Fibroblast of skin of back (primary cell): ENCODE results near the gene EIF2AK3.
A peak's percentile ranks its signal among the peaks of the same experiment; 100 is the strongest.
"Not testable (repeated sequence)": the region's sequence is repeated elsewhere in the genome, so short reads cannot be mapped to it uniquely, and the experiment has no call there.

Experiments used
- DNase-seq: peaks from one replicate; pipeline ENCODE4 v3.0.0-alpha.2; 2013

The EIF2AK3 gene

GRCh38 chr2:88636026-88636425 lies 8.8 kb upstream of the EIF2AK3 start:
- no peak for DNase-seq

- DNase-seq, result no peak
Observed at GRCh38 chr2:88632569-88632968, 5.3 kb upstream of the EIF2AK3 start.

GRCh38 chr2:88628571-88628939 lies 1.3 kb upstream of the EIF2AK3 start:
- DNase-seq, result no peak

GRCh38 chr2:88627856-88628570 lies 749 bp upstream of the EIF2AK3 start:
- DNase-seq, result peak; percentile 95

- DNase-seq, result no peak
Observed at GRCh38 chr2:88626171-88627054, 851 bp downstream of the EIF2AK3 start.

GRCh38 chr2:88624477-88624876 lies 2.8 kb downstream of the EIF2AK3 start:
- DNase-seq, result no peak

GRCh38 chr2:88623831-88624465 lies 3.3 kb downstream of the EIF2AK3 start:
- DNase-seq, result not testable (repeated sequence)

GRCh38 chr2:88622307-88622706 lies 5.0 kb downstream of the EIF2AK3 start:
- DNase-seq, result no peak

- no peak for DNase-seq
Observed at GRCh38 chr2:88621432-88621831, 5.8 kb downstream of the EIF2AK3 start.

- no peak for DNase-seq
Observed at GRCh38 chr2:88620015-88620414, 7.2 kb downstream of the EIF2AK3 start.

- DNase-seq, result no peak
Observed at GRCh38 chr2:88615822-88616221, 11.4 kb downstream of the EIF2AK3 start.

GRCh38 chr2:88614497-88615157 lies 12.6 kb downstream of the EIF2AK3 start:
- DNase-seq, result no peak

- DNase-seq, result no peak
Observed at GRCh38 chr2:88613921-88614320, 13.3 kb downstream of the EIF2AK3 start.

- DNase-seq, result no peak
Observed at GRCh38 chr2:88608184-88608583, 19.1 kb downstream of the EIF2AK3 start.

- DNase-seq, result no peak
Observed at GRCh38 chr2:88607416-88607815, 19.8 kb downstream of the EIF2AK3 start.

- DNase-seq, result no peak
Observed at GRCh38 chr2:88606371-88607030, 20.8 kb downstream of the EIF2AK3 start.

GRCh38 chr2:88603146-88603545 lies 24.1 kb downstream of the EIF2AK3 start:
- DNase-seq, result peak; percentile 63

GRCh38 chr2:88602022-88602421 lies 25.2 kb downstream of the EIF2AK3 start:
- no peak for DNase-seq

GRCh38 chr2:88601286-88601685 lies 26.0 kb downstream of the EIF2AK3 start:
- DNase-seq, result no peak

GRCh38 chr2:88600038-88600465 lies 27.2 kb downstream of the EIF2AK3 start:
- peak; percentile 93 for DNase-seq

GRCh38 chr2:88599527-88599926 lies 27.7 kb downstream of the EIF2AK3 start:
- DNase-seq, result no peak

GRCh38 chr2:88597168-88597567 lies 30.1 kb downstream of the EIF2AK3 start:
- no peak for DNase-seq
